ENCODE measurements around the gene SREBF2. TPM values are rescaled to one million over a fixed set of nuclear protein-coding genes. Genes with fewer than 3 reads are reported as not detected.

SREBF2 gene
- total RNA-seq, 2 experiments from 2014 or later = 167 to 312 TPM

DNA sequence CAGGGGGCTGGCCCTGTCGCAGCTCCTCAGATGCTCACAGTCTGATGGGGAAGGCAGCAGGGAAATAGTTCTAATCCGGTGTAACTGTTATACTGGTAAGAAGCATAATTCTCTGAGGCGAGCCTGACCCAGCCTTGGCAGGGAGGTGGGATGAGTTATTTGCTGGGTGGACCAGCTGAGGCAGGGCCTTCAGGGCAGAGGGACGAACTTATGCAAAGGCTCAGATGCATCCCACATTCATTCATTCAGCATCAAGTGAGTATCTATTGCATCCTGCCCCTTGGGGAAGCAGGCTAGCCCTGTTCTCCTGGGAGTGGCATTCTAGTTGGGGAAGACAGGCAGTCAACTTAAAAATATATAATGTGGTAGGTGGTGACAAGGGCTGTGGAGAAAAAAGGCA lies 13.6 kb upstream of the SREBF2 start:
- intact Hi-C loops (cut with micrococcal nuclease; ENCODE audit: unreplicated experiment) = no loop called here
- no peak for DNase-seq (ENCODE audit: low spot score)
- CTCF ChIA-PET (ENCODE audit: unreplicated experiment) = no interaction called here
- Histone ChIP-seq H3K27ac (ENCODE audit: low read depth, low read length, poor library complexity, severe bottlenecking) (no peak overlapping the region), H3K4me3 (ENCODE audit: low read depth, low read length, poor library complexity, severe bottlenecking) (no peak overlapping the region), H3K9me3 (ENCODE audit: low read length) (no peaks in the 10 kb centered on the region), H2AFZ (ENCODE audit: low read length) (no peak overlapping the region), H3K4me2 (ENCODE audit: low read length) (no peak overlapping the region), H4K20me1 (ENCODE audit: insufficient read depth, low read length) (no peaks in the 10 kb centered on the region), H3K36me3 (ENCODE audit: insufficient read depth, low read length) (peaks cover 18% of the 10 kb centered on the region; the same call in 1 of the 2 replicates), H3K9me2 (ENCODE audit: insufficient read depth, low read length) (no peaks in the 10 kb centered on the region), H3K79me2 (ENCODE audit: insufficient read depth, low read depth, low read length) (no peaks in the 10 kb centered on the region), H3K4me1 (ENCODE audit: insufficient read depth, low read length, poor library complexity, severe bottlenecking) (no peaks in the 10 kb centered on the region)
- POLR2A ChIA-PET = no interaction called here
- TF ChIP-seq, protein P1, sequence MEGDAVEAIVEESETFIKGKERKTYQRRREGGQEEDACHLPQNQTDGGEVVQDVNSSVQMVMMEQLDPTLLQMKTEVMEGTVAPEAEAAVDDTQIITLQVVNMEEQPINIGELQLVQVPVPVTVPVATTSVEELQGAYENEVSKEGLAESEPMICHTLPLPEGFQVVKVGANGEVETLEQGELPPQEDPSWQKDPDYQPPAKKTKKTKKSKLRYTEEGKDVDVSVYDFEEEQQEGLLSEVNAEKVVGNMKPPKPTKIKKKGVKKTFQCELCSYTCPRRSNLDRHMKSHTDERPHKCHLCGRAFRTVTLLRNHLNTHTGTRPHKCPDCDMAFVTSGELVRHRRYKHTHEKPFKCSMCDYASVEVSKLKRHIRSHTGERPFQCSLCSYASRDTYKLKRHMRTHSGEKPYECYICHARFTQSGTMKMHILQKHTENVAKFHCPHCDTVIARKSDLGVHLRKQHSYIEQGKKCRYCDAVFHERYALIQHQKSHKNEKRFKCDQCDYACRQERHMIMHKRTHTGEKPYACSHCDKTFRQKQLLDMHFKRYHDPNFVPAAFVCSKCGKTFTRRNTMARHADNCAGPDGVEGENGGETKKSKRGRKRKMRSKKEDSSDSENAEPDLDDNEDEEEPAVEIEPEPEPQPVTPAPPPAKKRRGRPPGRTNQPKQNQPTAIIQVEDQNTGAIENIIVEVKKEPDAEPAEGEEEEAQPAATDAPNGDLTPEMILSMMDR (conservative IDR thresholded peaks at IDR 0.05; ENCODE audit: low read length) = no peak
- no peak for TF ChIP-seq EZH2phosphoT487 (IDR thresholded peaks at IDR 0.05; ENCODE audit: borderline replicate concordance, low read depth, low read length)
- no TSS peak for BruUV-seq (replicated peaks)

DNA sequence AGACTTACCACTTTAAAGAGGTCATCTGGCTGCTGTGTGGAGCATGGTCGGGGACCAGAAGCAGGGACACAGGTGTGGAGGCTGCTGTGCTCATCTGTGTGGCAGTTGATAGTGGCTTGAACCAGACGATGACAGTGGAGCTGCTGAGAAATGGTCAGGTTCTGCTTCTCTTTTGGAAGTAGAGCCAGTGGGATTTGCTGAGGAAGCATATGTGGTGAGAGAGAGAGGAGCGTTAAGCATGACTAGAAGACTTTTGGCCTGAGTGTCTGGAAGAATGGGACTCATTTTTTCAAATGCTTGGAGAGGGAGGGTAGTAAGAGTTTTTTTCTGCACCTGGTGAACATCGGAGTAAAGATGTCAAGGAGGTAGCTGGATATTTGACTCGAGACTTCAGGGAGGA lies 12.5 kb upstream of the SREBF2 start:
- POLR2A ChIA-PET = no interaction called here
- H3K36me3 ChIP-seq (ENCODE audit: insufficient read depth, low read length) = peaks cover 22% of the 10 kb centered on the region; the same call in 1 of the 2 replicates
- CTCF ChIA-PET (ENCODE audit: unreplicated experiment) = no interaction called here

More for the DNA sequence above, 12.5 kb upstream of the SREBF2 start:
- TF ChIP-seq, protein P1 (conservative IDR thresholded peaks at IDR 0.05; ENCODE audit: low read length) = no peak
- no peak for TF ChIP-seq EZH2phosphoT487 (IDR thresholded peaks at IDR 0.05; ENCODE audit: borderline replicate concordance, low read depth, low read length)
- no peak for DNase-seq (ENCODE audit: low spot score)
- H2AFZ ChIP-seq (ENCODE audit: low read length) = no peak overlapping the region
- H4K20me1 ChIP-seq (ENCODE audit: insufficient read depth, low read length) = no peaks in the 10 kb centered on the region
- BruUV-seq (replicated peaks) = no TSS peak
- intact Hi-C loops (cut with micrococcal nuclease; ENCODE audit: unreplicated experiment) = loop anchor here (5.0 kb wide), 2 partner anchors 107 to 123 kb away; partner anchors contain the start of genes MEI1 and TNFRSF13C
- no peaks in the 10 kb centered on the region for H3K4me1 ChIP-seq (ENCODE audit: insufficient read depth, low read length, poor library complexity, severe bottlenecking)
- no peaks in the 10 kb centered on the region for H3K9me2 ChIP-seq (ENCODE audit: insufficient read depth, low read length)
- no peak overlapping the region for H3K4me2 ChIP-seq (ENCODE audit: low read length)
- H3K27ac ChIP-seq (ENCODE audit: low read depth, low read length, poor library complexity, severe bottlenecking) = no peak overlapping the region
- H3K79me2 ChIP-seq (ENCODE audit: insufficient read depth, low read depth, low read length) = no peaks in the 10 kb centered on the region
- H3K4me3 ChIP-seq (ENCODE audit: low read depth, low read length, poor library complexity, severe bottlenecking) = no peak overlapping the region
- H3K9me3 ChIP-seq (ENCODE audit: low read length) = no peaks in the 10 kb centered on the region
